Mesenchymal stem cell (in vitro differentiated cells and primary cell): ENCODE measurements around the gene SERINC2.

Experiments
- DNase-seq: peaks from one replicate; pipeline ENCODE4 v3.0.0-alpha.2; 2013
- H2AFZ ChIP-seq: one replicate; pipeline ENCODE4 v1.6.1; 2013; ENCODE audit warnings: low read depth, mild to moderate bottlenecking, control low read depth, inconsistent platforms, low read length, moderate library complexity
- H2AK5ac ChIP-seq: 2 replicates; pipeline ENCODE4 v1.6.1; 2013; ENCODE audit warnings: low read length, moderate library complexity, mild to moderate bottlenecking, inconsistent platforms; ENCODE audit not compliant: severe bottlenecking
- H2BK120ac ChIP-seq: one replicate; pipeline ENCODE4 v1.6.1; 2013; ENCODE audit warnings: low read depth, mild to moderate bottlenecking, inconsistent platforms, low read length, moderate library complexity
- H2BK12ac ChIP-seq, 2 experiments: one replicate each; pipeline ENCODE4 v1.6.1; 2013; ENCODE audit warnings: inconsistent platforms in 2 of 2, low read length in 2 of 2, mild to moderate bottlenecking in 2 of 2, moderate library complexity in 2 of 2, control low read depth in 1 of 2
- H2BK15ac ChIP-seq: one replicate; pipeline ENCODE4 v1.6.1; 2013; ENCODE audit warnings: mild to moderate bottlenecking, low read depth, inconsistent platforms; ENCODE audit not compliant: poor library complexity, severe bottlenecking
- H2BK5ac ChIP-seq: 2 replicates; pipeline ENCODE4 v1.6.1; 2013; ENCODE audit warnings: low read depth, mild to moderate bottlenecking, low read length, control low read depth, inconsistent platforms; ENCODE audit not compliant: poor library complexity, severe bottlenecking
- H3K14ac ChIP-seq, 2 experiments: one replicate each; pipeline ENCODE4 v1.6.1; 2013; ENCODE audit warnings: inconsistent platforms in 2 of 2, low read length in 2 of 2, control low read depth in 1 of 2, mild to moderate bottlenecking in 1 of 2, moderate library complexity in 1 of 2
- H3K18ac ChIP-seq, 2 experiments: one replicate each; pipeline ENCODE4 v1.6.1; 2013; ENCODE audit warnings: inconsistent platforms in 2 of 2, low read length in 2 of 2, control low read depth in 1 of 2, low read depth in 1 of 2, mild to moderate bottlenecking in 1 of 2
- H3K23ac ChIP-seq, 2 experiments: one replicate each; pipeline ENCODE4 v1.6.1; 2013; ENCODE audit warnings: inconsistent platforms in 2 of 2, low read length in 2 of 2, mild to moderate bottlenecking in 2 of 2, moderate library complexity in 2 of 2, control low read depth in 1 of 2
- H3K27ac ChIP-seq: 2 replicates; pipeline ENCODE4 v1.5.1; 2013; ENCODE audit warnings: mild to moderate bottlenecking, moderate library complexity, low read length, control low read depth, inconsistent platforms; ENCODE audit not compliant: poor library complexity, severe bottlenecking
- H3K27me3 ChIP-seq, 2 experiments: 2 replicates each; pipeline versions ENCODE4 v1.6.1 to v1.7.0; 2013; ENCODE audit warnings: low read length in 2 of 2, mild to moderate bottlenecking in 2 of 2, moderate library complexity in 2 of 2, control low read depth in 1 of 2, inconsistent platforms in 1 of 2; ENCODE audit not compliant: control insufficient read depth in 1 of 2, insufficient read depth in 1 of 2
- H3K36me3 ChIP-seq, 2 experiments: 2 replicates each; pipeline versions ENCODE4 v1.6.1 to v1.7.0; 2013; ENCODE audit warnings: low read length in 2 of 2, control low read depth in 1 of 2, inconsistent platforms in 1 of 2, low read depth in 1 of 2, mild to moderate bottlenecking in 1 of 2; ENCODE audit not compliant: insufficient read depth in 2 of 2, control insufficient read depth in 1 of 2
- H3K4ac ChIP-seq, 2 experiments: one replicate each; pipeline ENCODE4 v1.6.1; 2013; ENCODE audit warnings: inconsistent platforms in 2 of 2, low read length in 2 of 2, mild to moderate bottlenecking in 2 of 2, moderate library complexity in 2 of 2, control low read depth in 1 of 2, low read depth in 1 of 2
- H3K4me1 ChIP-seq: 2 replicates; pipeline ENCODE4 v1.6.1; 2013; ENCODE audit warnings: low read depth, low read length, control low read depth; ENCODE audit not compliant: control insufficient read depth, insufficient read depth
- H3K4me2 ChIP-seq: 2 replicates; pipeline ENCODE4 v1.6.1; 2013; ENCODE audit warnings: low read length, mild to moderate bottlenecking, inconsistent platforms; ENCODE audit not compliant: poor library complexity, severe bottlenecking
- H3K4me3 ChIP-seq, 2 experiments: 2 replicates each; pipeline versions ENCODE4 v1.5.1 to v1.7.0; 2013; ENCODE audit warnings: low read length in 2 of 2, mild to moderate bottlenecking in 2 of 2, control low read depth in 1 of 2, low read depth in 1 of 2; ENCODE audit not compliant: insufficient read depth in 1 of 2
- H3K79me1 ChIP-seq: replicated peaks from 2 replicates; pipeline ENCODE4 v1.6.1; 2013; ENCODE audit warnings: mild to moderate bottlenecking, control low read depth, low read length, inconsistent platforms; ENCODE audit not compliant: poor library complexity, severe bottlenecking
- H3K9ac ChIP-seq: 2 replicates; pipeline ENCODE4 v1.7.0; 2013; ENCODE audit warnings: mild to moderate bottlenecking, low read length, moderate library complexity
- H3K9me3 ChIP-seq: 2 replicates; pipeline ENCODE4 v1.7.0; 2013; ENCODE audit warnings: mild to moderate bottlenecking, low read length; ENCODE audit not compliant: control insufficient read depth
- H4K8ac ChIP-seq: one replicate; pipeline ENCODE4 v1.6.1; 2013; ENCODE audit warnings: inconsistent platforms, mild to moderate bottlenecking, low read length, moderate library complexity
- H4K91ac ChIP-seq: one replicate; pipeline ENCODE4 v1.6.1; 2013; ENCODE audit warnings: mild to moderate bottlenecking, low read length, inconsistent platforms
- WGBS: methylation state at CpG from one replicate; pipeline ENCODE4 v1.1.7; 2013; ENCODE audit warnings: mixed read lengths; 5-methylcytosine and 5-hydroxymethylcytosine counted together

The SERINC2 gene

GRCh38 chr1:31372751-31373055, 40.3 kb upstream of the SERINC2 start:
- peak overlapping the region; percentile 87 for H2AFZ ChIP-seq
- peaks cover 4 to 20% of the 10 kb centered on the region in 2 experiments for H3K36me3 ChIP-seq
- H3K4me3 ChIP-seq, result peak overlapping the region in 1 of 2 experiments; percentile 78
- peak overlapping the region in 1 of 2 experiments; percentile 61 for H2BK12ac ChIP-seq
- peak overlapping the region in 1 of 2 experiments; percentile 34 for H3K23ac ChIP-seq
- H3K18ac ChIP-seq, result peak overlapping the region; percentile 89 to 93
- no peak overlapping the region for H3K27ac ChIP-seq
- no peaks in the 10 kb centered on the region for H3K79me1 ChIP-seq
- peak overlapping the region in 1 of 2 experiments; percentile 3 for H3K14ac ChIP-seq
- H2AK5ac ChIP-seq, result peak overlapping the region; percentile 86
- no peaks in the 10 kb centered on the region for H3K27me3 ChIP-seq
- H3K9ac ChIP-seq, result peak overlapping the region; percentile 85
- peak overlapping the region; percentile 64 for H3K4me2 ChIP-seq
- peak overlapping the region; percentile 45 for H4K8ac ChIP-seq
- H4K91ac ChIP-seq, result peak overlapping the region; percentile 34
- DNase-seq, result no peak
- peak overlapping the region in 1 of 2 experiments; percentile 62 for H3K4ac ChIP-seq
- peak overlapping the region; percentile 93 for H2BK15ac ChIP-seq
- peak overlapping the region; percentile 69 for H2BK120ac ChIP-seq
- no peaks in the 10 kb centered on the region for H3K9me3 ChIP-seq
- WGBS, result 33% methylated on average over 10 of the region's 10 CpGs
- H2BK5ac ChIP-seq, result no peak overlapping the region
- peaks cover 32% of the 10 kb centered on the region for H3K4me1 ChIP-seq

- peaks cover 4 to 14% of the 10 kb centered on the region in 2 experiments for H3K36me3 ChIP-seq
- H3K4me1 ChIP-seq, result peaks cover 32% of the 10 kb centered on the region
- peak within 1 kb of the TSS in 1 of 2 experiments; percentile 36 for H3K23ac ChIP-seq
- peak within 1 kb of the TSS; percentile 89 to 93 for H3K18ac ChIP-seq
- peak within 1 kb of the TSS; percentile 7 to 80 for H3K4ac ChIP-seq
- WGBS, result 2% methylated on average over 44 of the region's 44 CpGs
- H3K27ac ChIP-seq, result peak within 1 kb of the TSS; percentile 67
- peak within 1 kb of the TSS; percentile 44 to 78 for H3K4me3 ChIP-seq
- H3K79me1 ChIP-seq, result no peaks in the 10 kb centered on the region
- H4K8ac ChIP-seq, result peak within 1 kb of the TSS; percentile 82
- peak within 1 kb of the TSS in 1 of 2 experiments; percentile 84 for H3K14ac ChIP-seq
- H3K4me2 ChIP-seq, result peak within 1 kb of the TSS; percentile 64
- H2BK5ac ChIP-seq, result no peak within 1 kb of the TSS
- peak within 1 kb of the TSS; percentile 86 for H2AK5ac ChIP-seq
- DNase-seq, result peak; percentile 82
- peak within 1 kb of the TSS; percentile 85 for H3K9ac ChIP-seq
- peak within 1 kb of the TSS in 1 of 2 experiments; percentile 94 for H2BK12ac ChIP-seq
- peak within 1 kb of the TSS; percentile 34 for H4K91ac ChIP-seq
- no peaks in the 10 kb centered on the region for H3K27me3 ChIP-seq
- H2AFZ ChIP-seq, result peak within 1 kb of the TSS; percentile 87
- H2BK15ac ChIP-seq, result peak within 1 kb of the TSS; percentile 93
- H2BK120ac ChIP-seq, result peak within 1 kb of the TSS; percentile 69
- H3K9me3 ChIP-seq, result no peaks in the 10 kb centered on the region
Measured at GRCh38 chr1:31373056-31373896, 39.7 kb upstream of the SERINC2 start, which contains the start of gene FABP3. Gene FABP3 (minus strand): TSS chr1:31373076. CDS start chr1:31373014, 62 bp downstream.

DNA sequence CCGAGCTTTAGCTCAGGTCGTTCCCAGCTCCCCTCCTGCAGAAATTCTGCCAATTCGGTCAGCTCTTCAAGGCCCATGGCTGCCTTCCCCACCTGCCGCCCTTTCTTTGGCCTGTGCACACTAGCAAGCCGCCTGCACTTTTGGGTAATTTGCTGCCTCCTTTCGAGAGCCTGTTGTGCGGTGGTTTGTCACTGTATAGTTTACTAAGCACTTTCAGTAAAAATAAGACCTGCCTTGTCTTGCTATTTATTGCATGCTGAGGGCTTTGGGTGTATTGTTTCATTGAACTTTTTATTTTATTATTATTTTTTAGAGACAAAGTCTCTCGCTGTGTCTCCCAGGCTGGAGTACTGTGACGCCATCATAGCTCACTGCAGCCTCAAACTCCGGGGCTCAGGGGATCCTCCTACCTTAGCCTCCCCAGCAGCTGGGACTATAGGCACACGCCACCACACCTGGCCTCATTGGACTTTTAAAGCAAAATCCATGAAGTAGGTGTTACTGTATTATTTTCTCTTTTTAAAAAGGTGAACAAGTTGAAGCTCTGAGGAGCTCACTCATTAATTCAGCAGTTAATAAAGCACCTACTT, 39.0 kb upstream of the SERINC2 start:
- Histone ChIP-seq H3K27ac (peak overlapping the region; percentile 67), H3K9me3 (no peaks in the 10 kb centered on the region), H2BK12ac (peak overlapping the region in 1 of 2 experiments; percentile 94), H3K4me3 (peak overlapping the region; percentile 44 to 53), H3K4me1 (peaks cover 32% of the 10 kb centered on the region), H3K27me3 (no peaks in the 10 kb centered on the region), H2AFZ (peak overlapping the region; percentile 49), H3K9ac (peak overlapping the region; percentile 85), H3K4me2 (peak overlapping the region; percentile 64), H2BK120ac (no peak overlapping the region), H3K4ac (peak overlapping the region in 1 of 2 experiments; percentile 80), H2AK5ac (peak overlapping the region; percentile 59), H4K8ac (peak overlapping the region; percentile 58), H2BK5ac (no peak overlapping the region), H2BK15ac (no peak overlapping the region), H3K14ac (no peak overlapping the region), H3K23ac (peak overlapping the region in 1 of 2 experiments; percentile 36), H4K91ac (no peak overlapping the region), H3K79me1 (no peaks in the 10 kb centered on the region), H3K18ac (peak overlapping the region in 1 of 2 experiments; percentile 78), H3K36me3 (peaks cover 0 to 7% of the 10 kb centered on the region in 2 experiments)
- WGBS, result 47% methylated on average over 8 of the region's 11 CpGs
- no peak for DNase-seq
